NOMO-1 (cell line): ENCODE results near the gene SIGLEC14.

Source experiments
- DNase-seq, 2 experiments: peaks; one replicate each; lab custom pipeline; 2025; ENCODE audit not compliant: unreplicated experiment in 2 of 2; lab: John Stamatoyannopoulos, UW

Gene SIGLEC14

GRCh38 chr19:51626675-51627074 lies 19.9 kb downstream of the SIGLEC14 start:
- DNase-seq: no peak

- peak; percentile 89 to 98 for DNase-seq
These were observed 25.4 kb downstream of the SIGLEC14 start for GRCh38 chr19:51621178-51621577.

GRCh38 chr19:51615991-51616390 lies 30.6 kb downstream of the SIGLEC14 start:
- DNase-seq: no peak

GRCh38 chr19:51614789-51615188 lies 31.8 kb downstream of the SIGLEC14 start:
- DNase-seq: no peak

GRCh38 chr19:51610576-51610975 lies 36.0 kb downstream of the SIGLEC14 start:
- no peak for DNase-seq

GRCh38 chr19:51607920-51608562 lies 38.6 kb downstream of the SIGLEC14 start:
- peak; percentile 65 to 76 for DNase-seq

GRCh38 chr19:51607077-51607476 lies 39.5 kb downstream of the SIGLEC14 start:
- DNase-seq: peak; percentile 86 to 88

- DNase-seq: no peak
These were observed 44.3 kb downstream of the SIGLEC14 start for GRCh38 chr19:51602189-51602854.

- DNase-seq: no peak
These were observed 45.6 kb downstream of the SIGLEC14 start for GRCh38 chr19:51600940-51601580.

GRCh38 chr19:51599084-51599483 lies 47.5 kb downstream of the SIGLEC14 start:
- no peak for DNase-seq

- no peak for DNase-seq
These were observed 48.3 kb downstream of the SIGLEC14 start for GRCh38 chr19:51598159-51598915.

GRCh38 chr19:51595190-51596175 lies 51.1 kb downstream of the SIGLEC14 start:
- DNase-seq: peak; percentile 19 to 23

- DNase-seq: no peak
These were observed 51.9 kb downstream of the SIGLEC14 start for GRCh38 chr19:51594774-51595109.

- peak; percentile 95 to 97 for DNase-seq
These were observed 52.5 kb downstream of the SIGLEC14 start for GRCh38 chr19:51593969-51594773.

- no peak for DNase-seq
These were observed 53.3 kb downstream of the SIGLEC14 start for GRCh38 chr19:51593138-51593890.
